Caco-2 (cell line): ENCODE results near the gene TMX4. TPM values are rescaled to one million over a fixed set of nuclear protein-coding genes. Genes with fewer than 3 reads are reported as not detected.

Experiments
- BruUV-seq: library from RNA; stranded (reverse); fragments of 400-500 nt; replicated peaks from 2 replicates; lab custom pipeline; 2021; lab: Mats Ljungman, UMichigan
- CTCF ChIA-PET: fragments of 300-600 bp; sonication (Branson Sonifier 250); formaldehyde crosslinking; loops from one replicate; lab custom pipeline; 2022; ENCODE audit warnings: antibody characterized with exemption; lab: Charles Lee
- POLR2A ChIA-PET: fragments of 300-600 bp; sonication (Branson Sonifier 250); formaldehyde crosslinking; loops from one replicate; lab custom pipeline; 2022; ENCODE audit warnings: antibody characterized with exemption; lab: Charles Lee
- DNase-seq, 2 experiments: peaks; one replicate each; pipeline versions ENCODE4 v3.0.0 to v3.0.0-alpha.2; 2020 to 2022
- H3K27me3 ChIP-seq: replicated peaks from 2 replicates; pipeline ENCODE4 v1.6.0; 2011; ENCODE audit warnings: low read length; ENCODE audit not compliant: control insufficient read depth, insufficient read depth
- H3K36me3 ChIP-seq: 2 replicates; pipeline ENCODE4 v1.5.1; 2011; ENCODE audit warnings: low read length; ENCODE audit not compliant: control insufficient read depth, insufficient read depth
- H3K4me1 ChIP-seq: fragments of 250-450 bp; sonication (Bioruptor Pico); 2 replicates; pipeline ENCODE4 v1.5.1; 2020; ENCODE audit warnings: mild to moderate bottlenecking
- H3K4me3 ChIP-seq: 2 replicates; pipeline ENCODE4 v1.5.1; 2011; ENCODE audit warnings: low read depth, mild to moderate bottlenecking, control low read depth, low read length
- H3K9me3 ChIP-seq: fragments of 250-450 bp; sonication (Bioruptor Pico); 2 replicates; pipeline ENCODE4 v1.5.1; 2020; ENCODE audit warnings: mild to moderate bottlenecking, moderate library complexity
- H3K27ac Mint-ChIP-seq: one replicate; pipeline ENCODE4 v1.8.0; 2022; ENCODE audit warnings: mixed read lengths; ENCODE audit not compliant: unreplicated experiment
- H3K27me3 Mint-ChIP-seq: one replicate; pipeline ENCODE4 v1.8.0; 2022; ENCODE audit warnings: mixed read lengths; ENCODE audit not compliant: insufficient read depth, unreplicated experiment
- H3K36me3 Mint-ChIP-seq: one replicate; pipeline ENCODE4 v1.8.0; 2022; ENCODE audit warnings: mild to moderate bottlenecking, mixed read lengths; ENCODE audit not compliant: insufficient read depth, unreplicated experiment
- H3K4me1 Mint-ChIP-seq: one replicate; pipeline ENCODE4 v1.8.0; 2022; ENCODE audit warnings: low read depth, mixed read lengths; ENCODE audit not compliant: unreplicated experiment
- H3K4me3 Mint-ChIP-seq: one replicate; pipeline ENCODE4 v1.8.0; 2022; ENCODE audit warnings: mild to moderate bottlenecking, moderate library complexity, mixed read lengths; ENCODE audit not compliant: unreplicated experiment
- H3K9me3 Mint-ChIP-seq: one replicate; pipeline ENCODE4 v1.8.0; 2022; ENCODE audit warnings: mixed read lengths; ENCODE audit not compliant: unreplicated experiment
- intact Hi-C: fragments of 100-400 bp; cut with micrococcal nuclease; formaldehyde crosslinking; loops from one replicate; pipeline ENCODE4 v1.10.0; 2022; ENCODE audit not compliant: unreplicated experiment
- total RNA-seq: library from RNA; stranded (reverse); gene quantifications from 2 replicates; pipeline ENCODE4 v1.2.3, GENCODE V29; 2022
- TF ChIP-seq, protein P1 (sequence below), 2 experiments: fragments of 200-600 bp in 1 of 2; IDR thresholded peaks; 1 replicate in 1 of 2; 2 replicates in 1 of 2; pipeline versions ENCODE4 v1.5.1 to v1.8.0; 2011 to 2022; ENCODE audit warnings: antibody characterized with exemption in 1 of 2, control low read depth in 1 of 2, inconsistent platforms in 1 of 2, low read depth in 1 of 2, low read length in 1 of 2, mild to moderate bottlenecking in 1 of 2, moderate library complexity in 1 of 2; ENCODE audit not compliant: insufficient read depth in 1 of 2, severe bottlenecking in 1 of 2, unreplicated experiment in 1 of 2

Gene TMX4
- total RNA-seq, 1 experiment from 2014 or later: 17.0 TPM

DNA sequence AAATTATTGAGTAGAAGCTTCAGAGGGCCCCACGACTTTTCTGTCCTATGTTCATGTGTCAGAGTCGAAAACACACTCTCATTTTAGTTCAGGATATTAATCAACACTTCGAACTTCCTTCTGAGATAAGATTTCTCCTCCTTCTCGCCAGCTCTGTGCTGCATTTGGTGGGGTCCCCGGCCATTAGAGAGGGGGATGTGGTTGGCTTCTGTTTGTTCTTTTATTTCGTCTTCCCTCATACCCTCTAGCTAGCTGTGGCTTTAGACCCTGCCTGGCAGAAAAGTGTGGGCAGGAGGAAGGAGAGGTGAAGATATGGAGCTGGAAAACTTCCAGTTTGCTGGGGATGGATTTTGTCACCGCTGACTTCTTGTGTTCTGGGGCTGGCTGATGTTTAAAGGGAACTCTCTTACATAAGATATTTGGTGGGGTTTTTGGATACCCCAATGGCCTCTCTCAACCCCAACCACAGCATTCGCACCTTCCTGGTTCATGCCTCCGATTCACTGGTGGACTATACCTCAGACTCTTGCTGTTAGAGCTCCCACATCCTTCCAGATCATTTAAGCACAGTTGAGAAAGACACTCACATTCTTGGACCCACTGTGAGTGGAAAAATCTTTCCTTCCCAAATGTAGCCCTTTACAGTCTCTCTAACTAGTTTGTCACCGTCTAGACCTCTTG, 30.7 kb upstream of the TMX4 start:
- ChIA-PET CTCF (no interaction called here), POLR2A (no interaction called here)
- Mint-ChIP-seq H3K36me3 (no peaks in the 10 kb centered on the region), H3K27ac (no peak overlapping the region), H3K4me3 (no peak overlapping the region), H3K27me3 (no peaks in the 10 kb centered on the region), H3K4me1 (peaks cover 19% of the 10 kb centered on the region), H3K9me3 (no peaks in the 10 kb centered on the region)
- no peak overlapping the region for H3K4me3 ChIP-seq
- intact Hi-C loops: no loop called here
- TF ChIP-seq, protein P1, sequence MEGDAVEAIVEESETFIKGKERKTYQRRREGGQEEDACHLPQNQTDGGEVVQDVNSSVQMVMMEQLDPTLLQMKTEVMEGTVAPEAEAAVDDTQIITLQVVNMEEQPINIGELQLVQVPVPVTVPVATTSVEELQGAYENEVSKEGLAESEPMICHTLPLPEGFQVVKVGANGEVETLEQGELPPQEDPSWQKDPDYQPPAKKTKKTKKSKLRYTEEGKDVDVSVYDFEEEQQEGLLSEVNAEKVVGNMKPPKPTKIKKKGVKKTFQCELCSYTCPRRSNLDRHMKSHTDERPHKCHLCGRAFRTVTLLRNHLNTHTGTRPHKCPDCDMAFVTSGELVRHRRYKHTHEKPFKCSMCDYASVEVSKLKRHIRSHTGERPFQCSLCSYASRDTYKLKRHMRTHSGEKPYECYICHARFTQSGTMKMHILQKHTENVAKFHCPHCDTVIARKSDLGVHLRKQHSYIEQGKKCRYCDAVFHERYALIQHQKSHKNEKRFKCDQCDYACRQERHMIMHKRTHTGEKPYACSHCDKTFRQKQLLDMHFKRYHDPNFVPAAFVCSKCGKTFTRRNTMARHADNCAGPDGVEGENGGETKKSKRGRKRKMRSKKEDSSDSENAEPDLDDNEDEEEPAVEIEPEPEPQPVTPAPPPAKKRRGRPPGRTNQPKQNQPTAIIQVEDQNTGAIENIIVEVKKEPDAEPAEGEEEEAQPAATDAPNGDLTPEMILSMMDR (IDR thresholded peaks at IDR 0.05; ENCODE audit: insufficient read depth in 1 of 2, low read depth in 1 of 2, low read length in 1 of 2, severe bottlenecking in 1 of 2, unreplicated experiment in 1 of 2): no peak
- DNase-seq: no peak
- no peaks in the 10 kb centered on the region for H3K9me3 ChIP-seq
- no TSS peak for BruUV-seq
- H3K27me3 ChIP-seq: no peaks in the 10 kb centered on the region
- peaks cover 13% of the 10 kb centered on the region for H3K4me1 ChIP-seq
- no peaks in the 10 kb centered on the region for H3K36me3 ChIP-seq

DNA sequence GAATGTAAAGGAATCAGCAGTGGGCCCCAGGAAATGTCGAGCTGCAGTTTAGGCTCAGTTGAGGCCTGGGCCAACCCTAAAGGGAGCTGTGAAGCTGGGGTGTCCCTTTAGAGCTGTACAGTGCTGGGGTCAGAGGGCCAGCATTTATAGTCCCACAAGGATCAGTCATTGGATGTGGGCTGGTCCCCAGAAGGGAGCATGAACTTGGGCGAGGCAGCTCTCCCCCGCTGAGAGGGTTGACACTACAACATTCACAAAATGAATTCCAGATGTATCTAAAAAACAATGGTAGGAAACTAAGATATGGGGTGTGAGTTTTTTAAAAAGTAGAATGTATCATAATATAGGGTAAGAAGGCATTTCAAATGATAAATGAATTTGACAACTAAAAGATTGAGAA, 29.7 kb upstream of the TMX4 start:
- no peak overlapping the region for H3K4me3 Mint-ChIP-seq
- H3K4me1 Mint-ChIP-seq: peaks cover 22% of the 10 kb centered on the region
- H3K27me3 Mint-ChIP-seq: no peaks in the 10 kb centered on the region
- no peak overlapping the region for H3K27ac Mint-ChIP-seq
- TF ChIP-seq, protein P1 (IDR thresholded peaks at IDR 0.05; ENCODE audit: insufficient read depth in 1 of 2, low read depth in 1 of 2, low read length in 1 of 2, severe bottlenecking in 1 of 2, unreplicated experiment in 1 of 2): no peak
- H3K36me3 ChIP-seq: no peaks in the 10 kb centered on the region
- no peaks in the 10 kb centered on the region for H3K9me3 ChIP-seq
- DNase-seq: no peak
- no peaks in the 10 kb centered on the region for H3K9me3 Mint-ChIP-seq
- ChIA-PET CTCF (no interaction called here), POLR2A (no interaction called here)
- intact Hi-C loops: loop anchor here (10.0 kb wide), 1 partner anchor 165 kb away; no protein-coding TSS in a partner anchor
- H3K36me3 Mint-ChIP-seq: no peaks in the 10 kb centered on the region
- no TSS peak for BruUV-seq
- peaks cover 13% of the 10 kb centered on the region for H3K4me1 ChIP-seq
- H3K27me3 ChIP-seq: no peaks in the 10 kb centered on the region
- no peak overlapping the region for H3K4me3 ChIP-seq

DNA sequence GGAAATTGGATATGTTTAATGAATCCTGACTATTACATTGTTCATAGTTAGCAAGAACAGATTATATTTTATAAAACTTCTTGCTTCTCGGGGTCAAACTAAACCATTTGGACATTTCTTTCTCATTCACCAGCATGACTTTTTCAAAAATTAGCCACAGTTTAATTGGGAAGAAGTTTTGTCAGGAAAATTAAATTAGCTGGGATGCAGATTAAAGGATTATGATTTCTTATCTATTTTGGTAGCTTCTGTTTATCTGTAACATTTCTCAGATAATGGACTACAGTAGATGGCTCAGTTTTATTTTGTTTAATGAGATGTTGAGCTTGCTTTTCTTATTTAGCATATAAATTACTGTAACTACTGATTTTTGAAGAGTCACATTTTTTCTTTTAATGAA, 26.4 kb upstream of the TMX4 start:
- intact Hi-C loops: loop anchor here (10.0 kb wide), 1 partner anchor 169 kb away; no protein-coding TSS in a partner anchor
- no peaks in the 10 kb centered on the region for H3K36me3 Mint-ChIP-seq

More for the DNA sequence above, 26.4 kb upstream of the TMX4 start:
- Mint-ChIP-seq H3K27me3 (peaks cover 6% of the 10 kb centered on the region), H3K4me1 (peaks cover 35% of the 10 kb centered on the region), H3K4me3 (no peak overlapping the region), H3K27ac (no peak overlapping the region), H3K9me3 (no peaks in the 10 kb centered on the region)
- Histone ChIP-seq H3K9me3 (no peaks in the 10 kb centered on the region), H3K27me3 (no peaks in the 10 kb centered on the region), H3K4me1 (peaks cover 13% of the 10 kb centered on the region), H3K4me3 (no peak overlapping the region), H3K36me3 (no peaks in the 10 kb centered on the region)
- ChIA-PET POLR2A (no interaction called here), CTCF (no interaction called here)
- no peak for DNase-seq
- TF ChIP-seq, protein P1 (IDR thresholded peaks at IDR 0.05; ENCODE audit: insufficient read depth in 1 of 2, low read depth in 1 of 2, low read length in 1 of 2, severe bottlenecking in 1 of 2, unreplicated experiment in 1 of 2): no peak
- no TSS peak for BruUV-seq
